SU-DHL-6 (cell line): Measurements from ENCODE around the gene TMCC3.

Experiments
- CTCF ChIP-seq: fragments of 200-600 bp; sonication (generic); IDR thresholded peaks from one replicate; pipeline ENCODE4 v1.5.1; 2017; ENCODE audit warnings: antibody characterized with exemption, mild to moderate bottlenecking, low read length, moderate library complexity; ENCODE audit not compliant: insufficient read depth, poor library complexity, severe bottlenecking
- EZH2phosphoT487 ChIP-seq: fragments of 200-600 bp; sonication (generic), shearing (Covaris generic); conservative IDR thresholded peaks from 2 replicates; pipeline ENCODE4 v1.6.1; 2018; ENCODE audit warnings: mild to moderate bottlenecking, antibody characterized with exemption, low read length, moderate library complexity, mixed read lengths

- no peak for TF ChIP-seq CTCF
- no peak for TF ChIP-seq EZH2phosphoT487
Observed at GRCh38 chr12:94697631-94698030, 47.3 kb upstream of the TMCC3 start.
